PC-9 (cell line): ENCODE data around the gene SACM1L. TPM values are rescaled to one million over a fixed set of nuclear protein-coding genes. Genes with fewer than 3 reads are reported as not detected.

Source experiments
- BruUV-seq: library from RNA; stranded (reverse); fragments of 400-500 nt; replicated peaks from 2 replicates; lab custom pipeline; 2021; lab: Mats Ljungman, UMichigan
- CTCF ChIA-PET: fragments of 300-600 bp; sonication (Branson Sonifier 250); formaldehyde crosslinking; loops from one replicate; lab custom pipeline; 2022; ENCODE audit warnings: antibody characterized with exemption; lab: Charles Lee
- POLR2A ChIA-PET: fragments of 300-600 bp; sonication (Branson Sonifier 250); formaldehyde crosslinking; loops from one replicate; lab custom pipeline; 2022; ENCODE audit warnings: antibody characterized with exemption; ENCODE audit not compliant: unreplicated experiment; lab: Charles Lee
- DNase-seq, 2 experiments: peaks; one replicate each; pipeline versions ENCODE4 v3.0.0 to v3.0.0-alpha.2; 2015 to 2022; ENCODE audit warnings: mixed read lengths in 1 of 2
- H2AFZ ChIP-seq: fragments of 200-600 bp; sonication (generic); 2 replicates; pipeline ENCODE4 v1.8.1; 2017; ENCODE audit warnings: antibody characterized with exemption
- H3F3A ChIP-seq: fragments of 200-600 bp; sonication (generic); 2 replicates; pipeline ENCODE4 v1.8.1; 2017; ENCODE audit warnings: antibody characterized with exemption, mild to moderate bottlenecking, low read depth; ENCODE audit not compliant: insufficient read depth
- H3K27ac ChIP-seq: fragments of 200-600 bp; sonication (generic); 2 replicates; pipeline ENCODE4 v1.6.1; 2016; ENCODE audit warnings: mixed run types
- H3K27me3 ChIP-seq: fragments of 200-600 bp; sonication (generic); 2 replicates; pipeline ENCODE4 v1.6.1; 2016; ENCODE audit warnings: low read depth, mixed run types; ENCODE audit not compliant: insufficient read depth
- H3K36me3 ChIP-seq: fragments of 200-600 bp; sonication (generic); 2 replicates; pipeline ENCODE4 v1.6.1; 2016; ENCODE audit warnings: low read depth, mixed run types
- H3K4me1 ChIP-seq: fragments of 200-600 bp; sonication (generic); replicated peaks from 2 replicates; pipeline ENCODE4 v1.6.1; 2016; ENCODE audit warnings: mixed run types; ENCODE audit not compliant: insufficient read depth
- H3K4me2 ChIP-seq: fragments of 200-600 bp; sonication (generic); 2 replicates; pipeline ENCODE4 v1.6.1; 2017; ENCODE audit warnings: mixed run types
- H3K4me3 ChIP-seq: fragments of 200-600 bp; sonication (generic); 2 replicates; pipeline ENCODE4 v1.6.1; 2016; ENCODE audit warnings: mixed run types
- H3K79me2 ChIP-seq: fragments of 200-600 bp; sonication (generic); 2 replicates; pipeline ENCODE4 v1.6.1; 2017; ENCODE audit warnings: low read depth, mixed run types
- H3K9me2 ChIP-seq: fragments of 200-600 bp; sonication (generic); 2 replicates; pipeline ENCODE4 v1.8.1; 2017; ENCODE audit warnings: mild to moderate bottlenecking; ENCODE audit not compliant: insufficient read depth
- H3K9me3 ChIP-seq: fragments of 200-600 bp; sonication (generic); 2 replicates; pipeline ENCODE4 v1.8.1; 2016; ENCODE audit warnings: low read depth; ENCODE audit not compliant: insufficient read depth
- H4K20me1 ChIP-seq: fragments of 200-600 bp; sonication (generic); 2 replicates; pipeline ENCODE4 v1.8.1; 2017; ENCODE audit not compliant: insufficient read depth
- EZH2 ChIP-seq: fragments of 200-600 bp; sonication (generic); IDR thresholded peaks from 2 replicates; pipeline ENCODE4 v1.8.0; 2017; ENCODE audit warnings: antibody characterized with exemption, low read depth
- intact Hi-C: fragments of 100-400 bp; cut with micrococcal nuclease; formaldehyde crosslinking; loops from one replicate; pipeline ENCODE4 v1.10.0; 2022; ENCODE audit not compliant: unreplicated experiment
- total RNA-seq: library from RNA; stranded (reverse); gene quantifications from 2 replicates; pipeline ENCODE4 v1.2.3, GENCODE V29; 2021
- TF ChIP-seq, protein P1 (sequence below): fragments of 200-600 bp; sonication (generic); conservative IDR thresholded peaks from 2 replicates; pipeline ENCODE4 v1.6.1; 2017; ENCODE audit warnings: mixed run types, antibody characterized with exemption, mild to moderate bottlenecking, moderate library complexity

SACM1L gene
- total RNA-seq, 1 experiment from 2014 or later = 33.9 TPM

DNA sequence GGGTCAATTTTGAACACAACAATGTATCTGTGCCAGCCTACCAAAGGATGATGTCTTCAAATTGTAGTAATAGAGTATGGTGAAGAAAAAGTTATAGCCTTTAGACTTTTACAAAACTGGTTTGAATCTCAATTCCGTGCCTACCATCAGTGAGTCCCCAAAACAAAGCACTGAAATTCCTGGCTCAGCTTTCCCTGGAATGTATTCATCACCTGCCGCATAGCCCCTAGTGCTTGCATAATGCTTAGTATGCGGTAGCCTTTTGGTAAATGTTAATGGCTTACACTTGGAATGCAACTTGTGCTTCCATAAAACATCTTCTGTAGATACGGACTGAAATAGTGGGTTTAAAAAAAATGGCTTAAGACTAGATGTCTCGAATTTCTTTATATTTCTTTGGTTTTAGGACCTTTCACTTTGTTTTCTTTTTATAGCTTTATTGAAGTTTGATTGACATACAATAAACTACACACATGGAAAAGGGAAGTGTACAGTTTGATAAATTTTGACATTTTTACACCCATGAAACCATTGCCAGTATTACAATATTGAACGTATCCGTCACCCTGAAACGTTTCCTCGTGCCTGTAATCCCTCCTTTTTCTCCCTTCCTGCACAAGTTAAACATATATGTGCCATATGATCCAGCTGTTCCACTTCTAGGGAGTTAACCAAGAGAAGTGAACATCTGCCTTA lies 12.1 kb downstream of the SACM1L start:
- POLR2A ChIA-PET = no interaction called here
- no peak overlapping the region for H2AFZ ChIP-seq
- BruUV-seq = no TSS peak
- intact Hi-C loops = no loop called here
- no peaks in the 10 kb centered on the region for H3F3A ChIP-seq
- H3K4me1 ChIP-seq = no peaks in the 10 kb centered on the region
- H3K4me2 ChIP-seq = no peak overlapping the region
- H3K9me3 ChIP-seq = no peaks in the 10 kb centered on the region
- H3K27me3 ChIP-seq = no peaks in the 10 kb centered on the region
- DNase-seq = no peak
- CTCF ChIA-PET = no interaction called here
- H3K27ac ChIP-seq = no peak overlapping the region
- H4K20me1 ChIP-seq = peaks cover 12% of the 10 kb centered on the region; the same call in 1 of the 2 replicates
- H3K79me2 ChIP-seq = peaks cover 19% of the 10 kb centered on the region
- no peaks in the 10 kb centered on the region for H3K9me2 ChIP-seq
- TF ChIP-seq, protein P1, sequence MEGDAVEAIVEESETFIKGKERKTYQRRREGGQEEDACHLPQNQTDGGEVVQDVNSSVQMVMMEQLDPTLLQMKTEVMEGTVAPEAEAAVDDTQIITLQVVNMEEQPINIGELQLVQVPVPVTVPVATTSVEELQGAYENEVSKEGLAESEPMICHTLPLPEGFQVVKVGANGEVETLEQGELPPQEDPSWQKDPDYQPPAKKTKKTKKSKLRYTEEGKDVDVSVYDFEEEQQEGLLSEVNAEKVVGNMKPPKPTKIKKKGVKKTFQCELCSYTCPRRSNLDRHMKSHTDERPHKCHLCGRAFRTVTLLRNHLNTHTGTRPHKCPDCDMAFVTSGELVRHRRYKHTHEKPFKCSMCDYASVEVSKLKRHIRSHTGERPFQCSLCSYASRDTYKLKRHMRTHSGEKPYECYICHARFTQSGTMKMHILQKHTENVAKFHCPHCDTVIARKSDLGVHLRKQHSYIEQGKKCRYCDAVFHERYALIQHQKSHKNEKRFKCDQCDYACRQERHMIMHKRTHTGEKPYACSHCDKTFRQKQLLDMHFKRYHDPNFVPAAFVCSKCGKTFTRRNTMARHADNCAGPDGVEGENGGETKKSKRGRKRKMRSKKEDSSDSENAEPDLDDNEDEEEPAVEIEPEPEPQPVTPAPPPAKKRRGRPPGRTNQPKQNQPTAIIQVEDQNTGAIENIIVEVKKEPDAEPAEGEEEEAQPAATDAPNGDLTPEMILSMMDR = no peak
- no peak for TF ChIP-seq EZH2
- H3K4me3 ChIP-seq = no peak overlapping the region
- H3K36me3 ChIP-seq = peaks cover 15% of the 10 kb centered on the region

DNA sequence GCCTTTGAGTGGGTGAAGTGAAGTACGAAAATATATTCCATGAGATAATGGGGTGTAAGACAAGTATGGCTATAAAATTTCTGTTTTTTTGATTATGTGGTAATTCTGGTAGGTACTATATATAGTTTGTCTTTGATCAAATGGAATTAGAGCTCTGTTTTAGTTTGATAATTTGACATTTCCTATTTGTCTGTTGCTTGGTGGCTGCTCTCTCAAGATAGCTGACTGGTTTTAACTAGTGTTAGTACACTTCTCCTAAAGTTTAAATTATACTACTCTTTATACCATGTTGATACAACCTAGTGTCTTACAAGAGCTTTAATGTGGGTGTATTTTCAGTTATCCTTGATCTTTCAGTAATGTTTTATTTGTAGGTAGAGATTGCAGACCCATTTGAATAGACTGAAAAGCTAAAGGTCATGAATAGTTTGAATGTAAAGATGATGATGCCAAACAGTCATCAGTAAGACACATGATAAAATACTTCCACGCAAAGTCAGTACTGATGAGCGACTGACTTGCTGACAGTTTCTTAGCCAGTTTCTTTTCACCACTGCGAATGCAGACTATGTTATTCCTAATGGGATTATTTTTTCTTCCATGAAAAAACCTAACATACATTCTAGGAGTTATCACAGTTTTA lies 15.2 kb downstream of the SACM1L start:
- Histone ChIP-seq H3K4me1 (no peaks in the 10 kb centered on the region), H3K27ac (no peak overlapping the region), H3K9me3 (no peaks in the 10 kb centered on the region), H2AFZ (no peak overlapping the region), H3K4me3 (no peak overlapping the region), H3K79me2 (peaks cover 5% of the 10 kb centered on the region), H3K9me2 (no peaks in the 10 kb centered on the region), H4K20me1 (peaks cover 11% of the 10 kb centered on the region; the same call in 1 of the 2 replicates), H3F3A (no peaks in the 10 kb centered on the region), H3K27me3 (no peaks in the 10 kb centered on the region), H3K4me2 (no peak overlapping the region), H3K36me3 (peaks cover 18% of the 10 kb centered on the region)
- intact Hi-C loops = no loop called here
- ChIA-PET CTCF (interaction anchor here (1.3 kb wide), 1 partner anchor 11 kb away, joined by 3 read pairs; no protein-coding TSS in a partner anchor), POLR2A (no interaction called here)
- BruUV-seq = no TSS peak
- DNase-seq = no peak
- TF ChIP-seq EZH2 = no peak
- TF ChIP-seq, protein P1 = no peak

DNA sequence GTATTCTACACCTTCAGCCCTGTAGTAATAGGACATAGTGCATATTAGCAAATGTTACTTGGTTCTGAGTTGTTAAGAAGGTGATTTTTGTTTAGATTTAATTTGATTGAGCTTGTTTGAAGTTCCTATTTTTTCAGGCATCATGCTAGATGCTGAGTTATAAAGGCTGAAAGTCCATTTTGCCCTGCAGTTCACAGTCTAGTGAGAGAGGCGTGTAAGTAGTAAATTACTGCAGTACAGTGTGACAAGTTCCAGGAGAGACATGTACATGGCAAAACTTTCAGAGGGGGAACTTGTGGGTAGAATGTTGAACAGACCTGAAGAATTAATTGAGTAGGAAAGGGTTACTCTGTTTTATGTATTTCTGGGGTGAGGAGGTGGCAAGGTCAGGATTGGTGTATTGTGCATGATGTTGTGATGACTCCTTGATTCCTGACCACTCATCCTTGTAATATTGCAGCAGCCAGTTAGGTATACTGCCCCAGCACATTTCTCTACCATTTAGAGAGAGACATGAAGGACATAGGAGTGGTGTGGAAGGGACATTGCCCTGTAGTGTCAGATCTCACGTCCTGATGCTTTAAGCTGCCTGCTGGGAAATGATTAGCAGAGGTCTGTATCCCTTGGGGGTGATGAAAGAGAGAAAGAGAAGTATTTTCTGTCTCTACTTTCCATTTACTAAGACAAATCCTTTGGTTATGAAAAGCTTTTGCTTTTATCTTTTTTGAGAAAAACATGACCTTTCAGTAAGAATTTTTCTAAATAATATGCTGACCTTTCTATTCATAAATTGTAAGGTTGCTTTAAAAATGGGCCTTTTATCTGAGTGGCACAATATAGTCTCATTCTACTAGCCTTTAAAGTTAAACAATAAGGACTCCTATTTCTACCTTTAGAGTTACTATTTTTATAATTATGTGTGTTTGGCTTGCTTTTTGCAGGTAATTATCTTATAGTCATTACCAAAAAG lies 16.9 kb downstream of the SACM1L start:
- CTCF ChIA-PET = no interaction called here
- Histone ChIP-seq H3K4me3 (no peak overlapping the region), H3K79me2 (no peaks in the 10 kb centered on the region; the same call in 1 of the 2 replicates), H2AFZ (no peak overlapping the region), H3K27me3 (no peaks in the 10 kb centered on the region), H3F3A (no peaks in the 10 kb centered on the region), H3K9me2 (no peaks in the 10 kb centered on the region), H4K20me1 (0 out of 2 replicates have a peak, but pooled peaks cover 7% of the 10 kb centered on the region), H3K4me1 (no peaks in the 10 kb centered on the region), H3K9me3 (no peaks in the 10 kb centered on the region), H3K27ac (no peak overlapping the region), H3K36me3 (peaks cover 18% of the 10 kb centered on the region), H3K4me2 (no peak overlapping the region)
- TF ChIP-seq, protein P1 = no peak
- TF ChIP-seq EZH2 = no peak
- DNase-seq = no peak
- intact Hi-C loops = no loop called here
- POLR2A ChIA-PET = no interaction called here
- BruUV-seq = no TSS peak
